ENCODE measurements around the gene STAC3.
A peak's percentile ranks its signal among the peaks of the same experiment; 100 is the strongest.

GRCh38 chr12:57229046-57229633 is 21.8 kb downstream of the STAC3 start:
- TF ChIP-seq EZH2 (IDR thresholded peaks at IDR 0.05; ENCODE audit: low read depth) (no peak), CTCF (conservative IDR thresholded peaks at IDR 0.05) (peak; percentile 29; the same call in 1 of the 2 replicates)

Data from PC-9 (cell line).